Left colon (tissue), 2 donors: ENCODE data around the gene HELZ. TPM values are rescaled to one million over a fixed set of nuclear protein-coding genes. Genes with fewer than 3 reads are reported as not detected.
"Not testable (repeated sequence)": the region's sequence is repeated elsewhere in the genome, so short reads cannot be mapped to it uniquely, and the experiment has no call there.

Source experiments
- ATAC-seq: fragments of 200-7000 bp; cut with Tn5 transposase; one replicate; pipeline ENCODE4 v1.9.1; 2020; ENCODE audit warnings: mild to moderate bottlenecking, moderate library complexity
- DNase-seq, 2 donors: peaks; one replicate each; pipeline ENCODE4 v3.0.0-alpha.2; 2020
- intact Hi-C, 2 donors: fragments of 100-400 bp; cut with DNase I in 1 of 2; cut with micrococcal nuclease in 1 of 2; formaldehyde crosslinking; loops; one replicate each; pipeline versions ENCODE4 v1.11.2 to v1.14.0; 2022; cut with DNase I, micrococcal nuclease
- total RNA-seq, 2 donors: library from RNA; stranded (reverse); fragmentation: NEBNext Ultra II Directional; extraction: Animal tissue kit (Norgen Biotek cat#: 25700); gene quantifications; one replicate each; pipeline ENCODE4 v1.2.1, GENCODE V29; 2021
- donor health status: DM: no; HTN: no; CAD: no.
- donor health status: DM: yes; HTN: yes; CAD: no.

Gene HELZ
- total RNA-seq, 2 donors from 2014 or later = 43.7 to 51.5 TPM

DNA sequence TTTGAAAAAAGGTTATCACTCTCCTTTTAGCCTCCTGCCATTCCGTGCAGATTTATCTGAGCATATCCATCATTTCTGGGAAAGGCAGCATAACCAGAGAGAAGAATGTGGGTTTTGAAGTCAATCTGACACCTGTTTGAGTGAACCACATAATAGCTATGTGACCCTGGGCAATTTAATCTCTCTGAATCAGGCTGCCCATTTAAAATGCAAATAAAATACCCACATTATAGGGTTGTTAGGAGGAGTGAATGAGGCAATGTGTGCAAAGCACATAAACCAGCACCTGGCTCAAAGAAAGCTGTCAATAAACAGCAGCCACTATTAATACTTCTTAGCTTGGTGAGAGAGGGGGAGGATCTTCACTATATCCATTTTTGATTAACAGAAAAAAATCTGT is 112.6 kb downstream of the HELZ start:
- DNase-seq = no peak
- ATAC-seq = no peak
- intact Hi-C loops = no loop called here

GRCh38 chr17:67130768-67131167 is 114.2 kb downstream of the HELZ start:
- no peak for DNase-seq
- intact Hi-C loops = no loop called here
- no peak for ATAC-seq

GRCh38 chr17:67129283-67129682 is 115.7 kb downstream of the HELZ start:
- DNase-seq (no peak), ATAC-seq (no peak)
- intact Hi-C loops = no loop called here

DNA sequence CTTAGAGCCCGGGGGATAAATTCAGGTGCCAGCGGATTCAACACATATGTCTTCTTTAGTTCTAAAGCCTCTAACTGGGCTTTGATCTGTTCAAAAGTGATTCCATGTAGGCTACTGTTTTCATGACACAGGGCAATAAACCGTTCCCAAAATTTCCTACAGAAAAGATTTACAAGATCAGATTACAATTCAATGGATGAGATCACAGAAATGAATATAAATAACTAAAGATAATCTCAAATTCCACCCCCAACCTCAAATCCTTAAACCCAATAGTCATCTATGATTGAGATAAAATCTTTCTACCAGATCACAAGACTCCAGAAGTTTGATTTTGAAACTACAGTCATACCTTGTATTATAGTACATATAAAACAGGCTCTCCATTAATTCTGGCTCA is 116.3 kb downstream of the HELZ start:
- ATAC-seq (no peak), DNase-seq (no peak)
- intact Hi-C loops = no loop called here

DNA sequence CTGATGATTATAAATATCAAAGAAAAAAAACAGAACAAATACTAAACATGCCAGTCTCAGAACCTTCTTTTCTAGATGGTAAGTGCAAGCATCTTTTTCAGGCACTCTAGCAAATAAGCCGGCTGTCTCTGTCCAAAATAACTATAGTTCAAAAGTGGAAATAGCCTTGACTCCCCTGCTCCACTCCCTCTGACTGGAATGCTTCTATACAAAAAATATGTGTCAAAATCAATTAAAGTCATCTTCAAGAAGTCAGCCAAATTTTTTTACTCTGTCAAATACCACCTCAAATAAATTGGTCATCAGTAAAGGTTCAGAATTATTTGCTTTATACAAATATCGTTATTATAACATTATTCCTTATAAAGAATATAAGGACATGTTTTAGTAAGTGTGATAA is 117.1 kb downstream of the HELZ start:
- DNase-seq (no peak), ATAC-seq (no peak)
- intact Hi-C loops = no loop called here

DNA sequence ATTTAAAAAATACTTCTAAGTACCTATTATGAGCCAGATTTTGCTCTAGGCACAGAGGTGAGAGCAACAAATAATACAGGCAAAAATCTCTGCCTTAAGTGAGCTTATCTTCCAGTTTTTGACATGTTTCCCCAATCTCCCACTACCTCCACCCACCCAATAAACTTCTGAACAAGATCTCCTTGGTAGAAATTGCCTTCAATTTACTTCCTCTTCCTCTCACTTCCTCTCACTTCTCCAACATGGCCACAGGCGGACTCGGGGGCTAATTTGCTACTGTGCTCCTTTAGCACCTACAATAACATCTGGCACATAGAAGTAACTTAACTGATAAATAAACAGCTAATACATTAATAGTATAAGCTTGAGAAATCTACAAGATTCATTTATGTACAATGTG is 118.0 kb downstream of the HELZ start:
- ATAC-seq = no peak

GRCh38 chr17:67126543-67126942 is 118.5 kb downstream of the HELZ start:
- intact Hi-C loops, ATAC-seq, DNase-seq: not testable (repeated sequence)

More for the DNA sequence above, 118.0 kb downstream of the HELZ start:
- intact Hi-C loops = no loop called here
- no peak for DNase-seq

DNA sequence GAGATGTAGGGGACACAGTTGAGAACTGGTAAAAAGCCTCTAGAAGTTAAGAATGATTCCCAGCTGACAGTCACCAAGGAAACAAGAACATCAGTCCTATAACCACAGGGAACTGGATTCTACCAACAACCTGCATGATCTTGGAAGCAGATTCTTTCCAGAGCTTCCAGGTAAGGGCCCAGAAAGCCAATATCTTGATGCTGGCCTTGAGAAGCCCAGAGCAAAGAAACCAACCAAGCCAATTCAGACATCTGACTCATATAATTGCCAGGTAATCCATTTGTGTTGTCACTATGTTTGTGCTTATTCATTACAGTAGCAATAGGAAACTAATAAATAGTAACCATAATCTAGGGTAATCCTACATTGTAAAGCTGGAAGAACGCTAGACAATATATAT is 119.1 kb downstream of the HELZ start:
- DNase-seq = no peak
- ATAC-seq = no peak
- intact Hi-C loops = no loop called here

DNA sequence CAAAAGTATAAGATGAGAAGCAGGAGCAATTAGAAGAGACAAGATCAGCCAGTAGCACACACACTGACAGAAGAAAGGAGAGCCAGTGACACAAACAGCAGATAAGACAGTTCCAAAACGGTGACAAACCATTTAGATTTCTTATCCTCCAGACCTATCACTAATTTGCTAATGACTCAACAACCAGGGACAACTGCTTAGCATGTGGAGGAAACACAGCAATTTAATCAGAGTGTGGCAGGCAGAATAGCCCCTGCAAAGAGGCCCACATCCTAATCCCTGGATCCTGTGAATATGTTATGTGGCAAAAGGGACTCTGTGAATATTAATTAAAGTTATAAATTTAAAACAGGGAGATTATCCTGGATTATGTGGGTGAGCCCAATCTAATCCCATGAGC is 119.6 kb downstream of the HELZ start:
- intact Hi-C loops = no loop called here
- no peak for ATAC-seq
- no peak for DNase-seq

DNA sequence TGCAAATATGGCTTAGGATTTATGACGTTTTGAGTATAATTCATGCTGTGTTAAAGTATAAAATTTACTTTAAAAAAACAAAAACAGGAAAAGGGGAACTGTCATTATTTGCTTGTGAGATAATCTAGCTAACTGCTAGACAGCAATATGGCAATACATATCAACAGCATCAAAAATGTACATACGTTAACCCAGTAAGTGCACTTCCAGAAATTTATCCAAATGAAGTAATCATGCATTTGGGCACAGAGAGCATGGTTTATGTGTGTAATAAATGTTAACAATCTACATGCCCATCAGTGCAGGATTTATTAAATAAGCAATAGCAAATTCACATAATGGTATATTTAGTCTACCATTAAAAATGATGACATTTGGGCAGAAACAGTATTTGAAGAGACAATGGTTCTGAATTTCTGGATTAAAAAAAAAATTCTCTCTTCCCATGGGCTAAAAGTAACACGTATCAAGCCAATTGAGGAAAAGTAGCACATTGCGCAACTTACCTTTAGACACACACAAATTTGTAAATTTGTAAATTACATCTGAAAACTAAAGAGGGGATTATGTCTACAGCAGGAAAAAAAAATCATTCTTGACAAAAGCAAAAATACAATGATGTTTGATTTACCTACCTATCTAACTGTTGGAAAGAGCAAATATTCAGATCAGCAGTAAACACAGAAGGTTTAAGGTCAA is 120.4 kb downstream of the HELZ start:
- intact Hi-C loops = no loop called here
- no peak for ATAC-seq

GRCh38 chr17:67123699-67124098 is 121.3 kb downstream of the HELZ start:
- intact Hi-C loops = no loop called here
- DNase-seq = no peak
- ATAC-seq = no peak

More for the DNA sequence above, 120.4 kb downstream of the HELZ start:
- no peak for DNase-seq

DNA sequence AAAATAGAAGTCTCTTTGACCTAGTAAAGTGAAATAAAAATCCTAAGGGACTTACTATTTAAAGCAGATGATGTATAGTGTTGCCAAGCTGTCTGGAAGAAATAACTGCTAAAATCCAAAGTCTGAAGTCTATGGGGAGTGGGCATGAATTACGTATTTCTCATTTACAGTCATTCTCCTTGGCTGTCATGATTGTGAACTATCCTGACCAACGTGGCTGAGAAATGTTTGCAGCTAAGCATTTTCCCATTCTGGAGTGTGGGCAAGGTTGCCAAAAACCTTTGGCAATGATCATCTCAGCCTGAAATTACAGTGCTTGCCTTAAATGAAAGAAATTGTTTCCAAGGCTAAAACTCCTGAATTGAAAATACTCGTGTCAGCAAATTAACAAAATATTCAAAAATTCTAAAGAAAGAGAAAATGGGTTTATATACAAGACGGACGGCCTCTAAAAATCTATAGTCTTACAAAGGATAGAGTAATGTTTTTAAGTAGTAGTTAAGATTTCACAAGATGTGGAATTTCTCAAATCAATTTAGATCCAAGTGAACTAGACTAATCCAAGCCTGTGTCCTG is 123.6 kb downstream of the HELZ start:
- DNase-seq (no peak), ATAC-seq (no peak)
- intact Hi-C loops = no loop called here

- intact Hi-C loops = no loop called here
- ATAC-seq = no peak
- DNase-seq = no peak
These were observed 125.9 kb downstream of the HELZ start for GRCh38 chr17:67119102-67119501.

- ATAC-seq (no peak), DNase-seq (no peak)
- intact Hi-C loops = no loop called here
These were observed 128.9 kb downstream of the HELZ start for GRCh38 chr17:67116045-67116575.

DNA sequence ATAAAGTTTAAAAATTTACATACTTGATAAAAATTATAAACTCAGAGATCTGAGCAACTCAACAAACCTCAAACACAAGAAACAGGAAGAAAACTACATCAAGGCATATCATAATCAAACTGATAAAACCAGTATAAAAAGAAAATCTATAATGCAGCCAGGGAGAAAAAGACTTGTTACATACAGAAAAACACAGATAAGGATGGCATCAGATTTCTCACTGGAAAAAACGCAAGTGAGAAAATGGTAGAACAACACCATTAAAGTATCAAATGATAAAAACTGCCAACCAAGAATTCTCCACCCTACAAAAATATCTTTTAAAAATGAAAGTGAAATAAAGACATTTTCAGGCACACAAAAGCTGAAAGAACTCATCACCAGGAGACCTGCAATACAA is 129.6 kb downstream of the HELZ start:
- intact Hi-C loops = no loop called here

GRCh38 chr17:67113486-67113885 is 131.5 kb downstream of the HELZ start:
- intact Hi-C loops = no loop called here
- no peak for ATAC-seq

More for the DNA sequence above, 129.6 kb downstream of the HELZ start:
- ATAC-seq (no peak), DNase-seq (no peak)

DNA sequence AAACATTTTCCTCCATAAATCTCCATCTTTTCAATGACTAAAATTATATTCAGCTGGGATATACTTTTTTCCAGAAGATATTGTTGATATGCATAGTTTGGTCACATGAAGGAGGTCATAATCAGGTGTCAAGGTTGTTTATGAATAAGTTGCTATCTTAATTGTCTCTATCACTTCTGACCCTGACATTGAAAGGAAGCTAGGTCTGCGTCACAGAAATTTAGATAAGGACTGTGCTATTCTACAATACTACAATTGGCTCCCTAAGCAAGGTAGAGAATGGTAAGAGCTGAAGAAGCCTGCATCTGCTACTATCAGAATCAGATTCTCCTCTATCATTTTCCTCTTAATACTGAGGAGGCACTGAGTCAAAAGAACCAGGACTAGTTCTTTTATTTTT is 133.2 kb downstream of the HELZ start:
- no peak for ATAC-seq

More at GRCh38 chr17:67113486-67113885, 131.5 kb downstream of the HELZ start:
- DNase-seq = no peak

GRCh38 chr17:67111327-67111726 is 133.7 kb downstream of the HELZ start:
- DNase-seq (no peak), ATAC-seq (no peak)
- intact Hi-C loops = no loop called here

More for the DNA sequence above, 133.2 kb downstream of the HELZ start:
- intact Hi-C loops = no loop called here
- DNase-seq = no peak

DNA sequence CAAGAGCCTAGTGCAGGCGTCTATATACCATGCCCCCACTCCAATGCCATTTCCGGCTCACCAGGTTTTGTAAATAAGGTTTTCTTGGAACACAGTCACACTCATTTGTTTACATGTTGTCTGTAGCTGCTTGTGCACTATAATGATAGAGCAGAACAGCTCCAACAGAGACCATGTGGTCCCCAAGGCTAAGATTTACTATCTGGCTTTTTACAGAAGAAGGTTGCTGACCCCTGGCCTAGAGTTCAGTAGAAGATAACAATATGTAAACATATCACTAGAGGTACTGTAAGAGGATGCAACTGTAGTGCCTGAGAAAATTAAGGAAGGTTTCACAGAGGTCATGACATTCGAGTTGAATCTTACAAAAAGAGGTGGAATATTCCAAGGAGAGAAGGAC is 134.4 kb downstream of the HELZ start:
- DNase-seq = no peak
- ATAC-seq = no peak
- intact Hi-C loops = no loop called here

- ATAC-seq = no peak
- no peak for DNase-seq
- intact Hi-C loops = no loop called here
These were observed 135.9 kb downstream of the HELZ start for GRCh38 chr17:67109111-67109510.
